NCI-H1105 (cell line): Measurements from ENCODE around the gene STAG1.
"Not testable (repeated sequence)": the region's sequence is repeated elsewhere in the genome, so short reads cannot be mapped to it uniquely, and the experiment has no call there.

ENCODE experiments used
- DNase-seq: peaks from one replicate; lab custom pipeline; 2025; lab: John Stamatoyannopoulos, UW

STAG1 gene

GRCh38 chr3:136396916-136397315 is 355.3 kb downstream of the STAG1 start:
- DNase-seq: no peak

- no peak for DNase-seq
Measured at GRCh38 chr3:136390574-136390973, 361.6 kb downstream of the STAG1 start.

GRCh38 chr3:136387031-136387430 is 365.1 kb downstream of the STAG1 start:
- no peak for DNase-seq

- no peak for DNase-seq
Measured at GRCh38 chr3:136385457-136385856, 366.7 kb downstream of the STAG1 start.

- DNase-seq: no peak
Measured at GRCh38 chr3:136381051-136381450, 371.1 kb downstream of the STAG1 start.

- no peak for DNase-seq
Measured at GRCh38 chr3:136380530-136380929, 371.6 kb downstream of the STAG1 start.

GRCh38 chr3:136378011-136378410 is 374.2 kb downstream of the STAG1 start:
- DNase-seq: no peak

GRCh38 chr3:136377508-136377907 is 374.7 kb downstream of the STAG1 start:
- DNase-seq: no peak

- DNase-seq: not testable (repeated sequence)
Measured at GRCh38 chr3:136375800-136376199, 376.4 kb downstream of the STAG1 start.

- DNase-seq: no peak
Measured at GRCh38 chr3:136366289-136366688, 385.9 kb downstream of the STAG1 start.

GRCh38 chr3:136353461-136353860 is 398.7 kb downstream of the STAG1 start:
- no peak for DNase-seq

GRCh38 chr3:136351905-136352304 is 400.3 kb downstream of the STAG1 start:
- no peak for DNase-seq

- DNase-seq: no peak
Measured at GRCh38 chr3:136351351-136351750, 400.8 kb downstream of the STAG1 start.

- DNase-seq: no peak
Measured at GRCh38 chr3:136350557-136350956, 401.6 kb downstream of the STAG1 start.

GRCh38 chr3:136350132-136350531 is 402.0 kb downstream of the STAG1 start:
- DNase-seq: no peak

- DNase-seq: no peak
Measured at GRCh38 chr3:136346486-136346885, 405.7 kb downstream of the STAG1 start.

- DNase-seq: peak; percentile 43
Measured at GRCh38 chr3:136343873-136344555, 408.2 kb downstream of the STAG1 start.

GRCh38 chr3:136343446-136343845 is 408.7 kb downstream of the STAG1 start:
- peak; percentile 43 for DNase-seq

- no peak for DNase-seq
Measured at GRCh38 chr3:136336329-136337100, 415.7 kb downstream of the STAG1 start.

GRCh38 chr3:136334726-136335125 is 417.5 kb downstream of the STAG1 start:
- DNase-seq: not testable (repeated sequence)

- no peak for DNase-seq
Measured at GRCh38 chr3:136334209-136334608, 418.0 kb downstream of the STAG1 start.

- no peak for DNase-seq
Measured at GRCh38 chr3:136332776-136333175, 419.4 kb downstream of the STAG1 start.

- no peak for DNase-seq
Measured at GRCh38 chr3:136332302-136332701, 419.9 kb downstream of the STAG1 start.

GRCh38 chr3:136330900-136331299 is 421.3 kb downstream of the STAG1 start:
- no peak for DNase-seq
